GM04503 (cell line): ENCODE data around the gene GABRB1.
"Not testable (repeated sequence)": the region's sequence is repeated elsewhere in the genome, so short reads cannot be mapped to it uniquely, and the experiment has no call there.

Source experiments
- DNase-seq: peaks from one replicate; pipeline ENCODE4 v3.0.0-alpha.2; 2012; ENCODE audit warnings: low read depth

GABRB1 gene

DNA sequence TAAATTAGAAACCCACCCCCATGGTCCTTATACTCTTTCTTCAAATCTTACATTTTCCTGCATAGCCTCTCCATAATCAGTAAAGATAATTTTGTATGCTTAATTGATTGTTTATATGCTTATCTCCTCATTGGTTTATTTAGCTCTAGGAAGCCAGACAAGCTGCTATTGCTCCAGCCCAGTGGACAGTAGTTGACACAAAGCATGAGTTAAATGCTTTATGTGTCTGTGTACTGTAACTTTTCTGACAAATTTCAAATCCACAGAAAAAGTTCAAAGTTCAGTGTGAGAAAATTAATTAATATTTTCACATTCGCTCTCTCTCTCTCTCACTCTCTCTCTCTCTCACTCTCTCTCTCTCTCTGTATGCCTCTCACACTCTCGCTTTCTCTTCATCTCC, 181.7 kb downstream of the GABRB1 start:
- no peak for DNase-seq

DNA sequence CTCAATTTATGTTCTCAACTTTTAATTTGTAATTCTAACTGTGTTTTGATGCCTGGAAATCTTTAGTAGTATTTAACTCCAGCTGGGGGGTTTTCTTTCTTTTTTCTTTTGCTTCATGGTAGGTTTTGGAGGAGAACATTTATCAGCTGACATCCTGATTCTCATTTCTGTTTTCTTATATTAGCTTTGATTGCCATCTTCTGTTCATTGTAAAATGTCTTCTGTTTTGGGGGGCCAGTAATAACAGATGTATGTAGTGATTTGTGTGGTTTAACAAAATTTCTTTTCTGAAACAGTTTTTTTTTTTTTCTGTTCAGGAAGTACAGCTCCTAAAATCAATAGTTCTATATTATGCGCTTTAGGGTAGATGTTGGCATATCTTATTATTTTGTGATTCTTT, 182.2 kb downstream of the GABRB1 start:
- DNase-seq, result no peak

DNA sequence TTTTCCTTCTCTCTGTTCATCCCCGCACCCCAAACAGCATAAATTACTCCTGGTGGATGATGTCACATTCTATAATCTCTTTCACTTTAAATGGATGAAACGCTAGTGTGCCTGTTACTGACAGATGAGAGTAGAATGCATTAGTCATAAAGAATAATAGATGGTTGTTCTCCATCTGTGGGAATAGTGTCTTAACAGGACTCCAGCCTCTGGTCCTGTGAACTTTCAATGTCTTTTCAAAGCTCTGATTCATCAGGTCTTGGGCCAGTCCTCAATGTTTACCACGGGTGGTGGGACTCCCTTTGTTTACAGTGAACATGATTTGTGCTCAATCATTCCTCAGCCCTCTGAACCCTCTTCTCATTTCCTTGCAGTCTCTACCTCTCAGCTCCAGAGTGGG, 182.6 kb downstream of the GABRB1 start:
- peak; percentile 51 for DNase-seq

DNA sequence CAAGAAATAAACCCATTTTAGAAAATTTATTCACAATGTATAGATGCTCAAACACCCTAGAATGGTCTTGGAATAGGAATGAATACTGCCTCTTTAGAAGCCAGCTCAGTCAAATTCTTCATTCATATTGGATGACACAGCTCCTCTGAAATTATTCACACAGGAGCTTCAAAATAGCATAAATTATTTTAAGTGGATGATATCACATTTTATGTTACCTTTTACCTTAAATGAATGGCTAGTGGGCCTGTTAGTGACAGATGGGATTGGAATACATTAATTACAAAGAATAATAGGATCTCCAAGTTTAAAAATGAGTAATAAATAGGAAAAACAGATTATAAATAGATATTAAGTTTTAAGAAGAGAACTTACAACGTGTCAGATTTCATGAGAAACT, 184.4 kb downstream of the GABRB1 start:
- DNase-seq, result no peak

DNA sequence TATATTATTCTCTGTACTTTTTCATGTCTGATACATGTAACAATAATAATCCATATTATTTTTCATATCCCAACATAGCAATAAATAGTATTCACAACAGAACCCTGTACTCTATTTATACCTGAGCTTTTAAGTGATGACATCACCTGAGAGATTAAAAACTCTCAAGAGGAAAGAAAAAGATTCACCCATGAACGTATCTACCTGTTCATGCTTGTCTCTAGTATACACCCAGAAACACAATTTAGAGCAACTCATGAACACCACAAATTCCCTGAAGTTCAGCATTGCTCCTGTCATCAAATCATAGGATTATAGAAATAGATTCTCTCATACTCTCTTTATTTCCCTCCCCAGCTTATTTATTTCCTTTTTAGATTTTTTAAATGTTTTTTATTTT, 185.9 kb downstream of the GABRB1 start:
- DNase-seq, result no peak

DNA sequence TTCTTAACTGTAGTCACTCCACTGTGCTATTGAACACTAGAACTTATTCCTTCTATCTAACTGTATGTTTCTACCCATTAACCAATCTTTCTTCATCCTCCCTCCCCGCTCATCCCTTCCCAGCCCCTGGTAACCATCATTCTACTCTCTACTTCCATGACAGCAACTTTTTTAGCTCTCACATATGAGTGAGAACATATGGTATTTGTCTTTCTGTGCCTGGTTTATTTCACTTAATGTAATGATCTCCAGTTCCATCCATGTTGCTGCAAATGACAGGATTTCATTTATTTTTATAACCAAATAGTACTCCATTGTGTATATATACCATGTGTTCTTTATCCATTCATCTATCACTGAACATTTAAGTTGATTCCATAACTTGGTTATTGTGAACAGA, 186.5 kb downstream of the GABRB1 start:
- no peak for DNase-seq

DNA sequence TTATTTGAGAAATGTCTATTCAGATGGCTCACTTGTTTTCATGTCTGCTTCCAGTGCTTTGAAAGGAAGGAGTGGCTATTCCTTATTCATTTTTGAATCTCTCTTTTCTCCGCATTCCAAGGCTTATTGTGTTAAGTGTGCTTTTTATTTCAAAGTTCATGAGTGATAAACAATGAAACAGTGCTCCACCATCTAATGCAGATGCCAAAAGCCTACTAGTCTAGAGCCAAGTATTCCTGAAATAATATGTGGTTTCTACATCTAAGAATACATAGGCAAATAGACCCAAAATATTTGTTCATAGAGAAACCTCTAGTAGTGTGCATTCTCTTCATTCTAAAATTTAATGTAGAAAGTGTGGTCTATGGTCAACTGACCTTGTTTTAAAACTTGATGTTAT, 187.3 kb downstream of the GABRB1 start:
- DNase-seq, result no peak

DNA sequence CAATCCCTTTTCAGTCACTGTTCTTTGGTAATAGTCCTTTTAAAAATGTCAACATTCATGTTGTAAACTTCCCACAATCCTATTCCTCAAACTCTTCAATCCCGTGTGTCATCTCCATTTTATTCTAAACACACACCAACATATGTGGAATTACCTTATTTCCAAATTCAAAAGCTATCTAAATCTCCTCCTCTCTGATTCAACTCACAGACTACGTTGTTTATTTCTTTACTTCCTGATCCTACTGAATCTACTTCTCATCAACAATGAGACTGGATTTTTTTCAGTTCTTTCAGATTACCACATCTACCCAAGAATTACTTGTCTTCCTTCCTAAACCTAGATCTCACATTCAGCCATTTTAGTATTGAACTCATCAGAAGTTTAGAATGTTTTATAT, 188.2 kb downstream of the GABRB1 start:
- DNase-seq, result no peak

DNA sequence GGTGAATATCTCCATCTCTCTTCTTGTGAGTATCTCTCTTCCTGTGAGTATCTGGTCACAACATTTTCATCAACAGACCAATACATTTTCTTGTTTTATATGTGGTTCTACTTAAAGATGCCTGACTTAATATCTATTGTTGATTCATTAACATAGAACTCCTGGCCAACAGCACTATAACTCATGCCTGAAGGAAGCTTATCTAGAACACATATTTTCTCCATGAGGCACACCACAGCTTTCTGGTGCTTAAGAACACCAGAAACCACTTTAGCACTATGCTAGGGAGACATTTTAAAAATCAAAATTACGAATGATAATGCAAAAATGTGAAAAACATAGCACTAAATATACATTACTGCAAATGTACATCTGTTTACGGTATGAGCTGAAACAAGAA, 190.4 kb downstream of the GABRB1 start:
- DNase-seq, result peak; percentile 8

DNA sequence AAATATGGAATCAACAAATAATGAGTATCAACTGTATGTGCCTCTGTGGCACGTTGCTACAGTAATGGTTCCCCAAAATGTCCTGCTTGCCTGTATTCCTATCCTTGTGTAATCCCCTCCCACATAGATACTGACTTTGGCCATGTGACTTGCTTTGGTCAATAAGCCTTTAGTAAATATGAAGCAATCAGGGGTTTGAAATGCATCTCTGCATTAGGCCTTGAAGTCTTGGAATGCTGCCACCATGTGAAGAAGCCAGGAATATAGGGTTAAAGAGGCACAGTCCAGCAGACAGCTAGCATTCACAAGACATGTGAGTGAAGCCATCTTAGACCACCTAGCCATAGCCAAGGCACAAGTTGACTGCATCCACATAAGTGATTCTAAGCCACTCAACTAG, 190.9 kb downstream of the GABRB1 start:
- no peak for DNase-seq

DNA sequence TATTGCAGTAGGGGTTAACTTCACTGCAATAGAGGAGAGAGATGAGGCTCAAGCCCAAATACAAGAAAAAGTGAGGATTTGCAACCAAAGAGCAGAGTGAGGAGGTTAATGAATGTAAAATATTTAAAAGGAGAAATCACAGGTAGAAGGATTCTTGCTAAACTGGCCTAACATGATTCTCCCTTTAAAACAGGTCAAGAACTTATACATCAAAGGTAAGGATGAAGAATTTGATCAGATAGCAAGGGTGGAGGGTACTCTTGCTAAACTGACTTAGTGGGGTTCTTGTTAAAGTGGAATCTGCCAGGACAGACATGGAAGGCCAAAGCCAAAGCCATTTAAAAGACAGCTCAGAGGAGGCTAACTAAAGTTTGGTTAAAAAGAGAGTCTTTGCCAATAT, 193.0 kb downstream of the GABRB1 start:
- no peak for DNase-seq

DNA sequence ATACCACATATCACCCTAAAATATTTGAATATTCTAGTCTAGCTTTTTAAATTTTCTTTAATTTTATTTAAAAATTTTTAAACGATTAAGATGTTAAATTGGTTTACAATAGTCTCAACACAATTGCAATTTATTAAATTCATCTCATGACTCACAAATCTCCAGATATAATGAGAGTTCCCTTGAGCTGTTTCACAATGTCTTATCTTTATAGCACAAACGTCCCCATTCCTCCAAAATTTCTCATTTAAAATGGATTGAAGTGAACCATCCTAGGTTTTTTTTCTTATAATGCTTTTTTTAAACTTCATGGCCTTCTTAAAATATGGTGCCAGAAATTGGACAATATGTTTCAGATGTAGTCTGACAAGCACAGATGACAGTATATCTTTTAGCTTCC, 204.4 kb downstream of the GABRB1 start:
- no peak for DNase-seq

DNA sequence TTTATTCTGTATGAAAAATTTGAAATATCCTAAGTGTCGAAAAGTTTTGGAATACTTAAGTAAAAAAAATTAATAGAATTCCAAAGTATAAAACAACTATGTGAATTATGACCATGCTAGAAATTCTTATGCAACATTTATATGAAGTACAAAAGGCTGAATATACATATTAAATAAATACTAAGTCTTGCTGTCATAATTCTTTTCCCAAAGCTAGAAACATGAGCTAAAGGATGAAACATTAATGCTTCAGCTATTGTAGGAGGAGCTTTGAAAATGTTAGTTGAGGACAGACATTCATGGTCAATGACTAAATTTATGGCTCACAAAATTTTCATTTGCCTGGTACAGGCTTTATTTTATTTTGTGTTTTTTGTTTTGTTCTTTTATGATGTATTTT, 207.3 kb downstream of the GABRB1 start:
- no peak for DNase-seq

DNA sequence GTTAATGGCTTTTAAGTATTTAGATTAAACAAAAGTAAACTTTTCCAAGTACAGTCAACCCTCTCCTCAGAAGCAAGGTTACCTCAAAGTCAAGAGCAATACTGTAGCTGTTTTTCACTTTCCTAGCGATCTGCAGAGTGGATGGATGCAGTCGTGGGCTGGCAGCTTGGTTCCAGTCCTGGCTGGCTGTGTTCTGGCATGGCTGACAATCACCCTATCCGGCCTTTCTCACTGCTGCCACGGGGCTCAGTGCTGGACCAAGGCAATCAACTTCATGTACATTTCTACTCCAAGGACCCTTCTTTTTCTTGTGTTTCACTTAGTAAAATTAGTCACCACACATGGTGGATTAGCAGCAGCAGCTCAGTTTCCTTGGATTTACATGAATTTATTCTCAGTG, 208.3 kb downstream of the GABRB1 start:
- DNase-seq, result no peak

DNA sequence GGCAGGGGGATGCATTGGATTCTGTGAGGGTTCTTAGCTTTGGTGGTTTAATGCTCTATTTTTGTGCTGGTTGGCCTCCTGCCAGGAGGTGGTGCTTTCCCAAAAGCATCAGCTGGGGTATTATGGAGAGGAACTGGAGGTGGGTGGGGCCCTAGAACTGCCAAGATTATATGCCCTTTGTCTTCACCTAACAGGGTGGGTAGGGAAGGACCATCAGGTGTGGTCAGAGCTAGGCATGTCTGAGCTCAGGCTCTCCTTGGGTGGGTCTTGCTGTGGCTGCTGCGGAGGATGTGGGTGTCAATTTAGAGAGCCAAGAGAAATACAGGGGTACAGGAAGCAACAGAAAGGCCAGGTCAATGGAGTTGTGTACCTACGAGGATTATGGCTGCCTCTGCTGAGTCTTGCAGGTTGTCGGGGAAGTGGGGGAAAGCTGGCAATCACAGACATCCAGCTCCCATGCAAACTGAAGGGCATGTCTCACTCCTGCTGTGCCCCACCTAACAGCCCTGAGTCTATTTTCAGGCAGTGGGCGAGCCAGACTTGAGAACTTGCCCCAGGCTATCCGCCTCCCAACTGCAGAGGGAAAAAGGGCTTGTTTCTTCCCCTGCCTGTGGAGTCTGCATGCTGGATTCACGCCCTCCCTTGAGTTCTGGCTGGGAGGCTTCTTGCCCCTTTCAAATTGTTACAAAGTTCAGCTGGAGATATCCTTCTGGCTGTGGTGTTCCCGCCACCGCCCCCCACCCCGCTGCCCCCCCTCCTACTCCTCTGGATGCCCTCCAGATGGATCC, 220.2 kb downstream of the GABRB1 start:
- no peak for DNase-seq

DNA sequence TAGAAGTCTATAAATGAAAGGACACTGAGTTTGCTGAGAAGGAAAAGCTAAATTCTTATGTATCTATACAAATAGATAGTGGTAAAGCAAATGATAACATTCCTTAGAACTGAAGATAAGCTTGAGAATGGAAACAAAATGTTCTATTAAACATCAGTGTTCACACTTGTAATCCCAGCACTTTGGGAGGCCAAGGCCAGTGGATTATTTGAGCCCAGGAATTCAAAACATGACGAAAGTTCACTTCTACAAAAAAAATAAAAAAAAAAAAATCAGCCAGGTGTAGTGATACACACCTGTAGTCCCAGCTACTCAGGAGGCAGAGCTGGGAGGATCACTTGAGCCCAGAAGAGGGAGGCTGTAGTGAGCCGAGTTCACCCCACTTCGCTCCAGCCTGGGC, 232.4 kb downstream of the GABRB1 start:
- DNase-seq, result no peak

DNA sequence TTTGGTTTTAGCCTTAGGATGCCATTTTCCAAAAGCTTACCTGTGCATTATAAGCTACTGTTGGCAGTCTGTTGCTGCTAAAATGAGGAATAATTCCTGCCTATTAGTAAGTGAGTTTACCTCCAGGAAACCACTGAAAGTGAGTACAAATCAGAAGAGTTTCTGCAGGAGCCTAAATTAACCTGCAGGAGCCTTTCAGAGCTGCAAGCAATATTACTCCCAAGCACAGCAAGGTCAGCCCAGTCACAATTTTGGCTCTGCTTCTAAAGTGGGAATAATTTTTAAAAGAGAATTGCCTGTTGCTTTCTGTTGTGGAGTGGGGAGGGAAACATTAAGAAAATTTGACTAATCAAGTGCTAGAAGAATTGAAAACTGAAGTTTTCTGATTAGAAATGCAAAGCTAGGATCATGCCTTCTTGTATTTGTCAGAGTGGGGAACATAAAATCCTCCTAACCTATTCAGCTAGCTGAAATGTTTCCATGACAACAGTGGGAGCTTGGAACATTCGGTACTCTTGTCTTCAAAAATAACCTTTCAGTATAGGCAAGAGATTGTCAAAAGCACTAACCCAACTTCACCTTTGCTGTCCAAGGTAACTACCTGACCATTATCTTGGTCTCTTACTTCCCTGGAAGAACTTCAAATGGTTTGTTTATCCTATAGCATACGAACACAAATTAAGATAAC, 239.0 kb downstream of the GABRB1 start:
- DNase-seq, result no peak

DNA sequence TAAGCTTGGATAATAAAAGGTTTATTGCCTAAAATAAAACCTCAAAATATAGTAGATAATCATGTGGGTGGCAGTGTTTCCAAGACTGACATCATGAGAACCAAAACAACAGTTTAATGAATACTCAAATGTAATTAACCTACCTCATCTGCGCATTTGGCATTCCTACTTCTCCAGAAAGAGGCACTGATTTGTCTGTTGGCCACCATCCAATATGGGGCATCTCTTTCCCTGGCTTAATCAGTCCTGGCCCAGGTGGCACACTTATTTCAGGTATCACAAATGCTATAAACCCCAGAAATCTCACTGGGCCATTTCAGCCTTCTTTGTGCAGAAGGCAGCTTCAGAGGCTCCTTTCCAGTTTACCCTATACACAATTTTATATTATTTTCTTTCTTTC, 239.9 kb downstream of the GABRB1 start:
- DNase-seq, result no peak

DNA sequence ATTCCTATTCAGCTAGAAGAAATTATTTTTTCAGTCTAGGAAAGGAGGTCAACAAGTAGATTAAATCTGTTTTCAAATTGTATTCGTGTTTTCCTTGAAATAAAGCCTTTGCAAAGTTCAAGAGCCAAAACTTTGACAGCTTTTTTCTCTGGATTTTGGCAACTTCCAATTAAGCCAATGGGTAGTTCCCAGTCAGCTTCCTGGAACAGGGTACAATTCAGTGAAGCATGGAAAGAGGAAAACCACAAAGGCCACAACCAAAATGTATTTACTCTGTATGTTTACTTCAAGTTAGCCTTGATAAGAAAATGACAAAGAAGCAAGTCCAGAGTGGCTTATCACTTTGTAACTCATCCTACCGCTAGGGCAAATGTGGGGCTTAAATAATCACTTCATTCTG, 243.5 kb downstream of the GABRB1 start:
- DNase-seq, result no peak

DNA sequence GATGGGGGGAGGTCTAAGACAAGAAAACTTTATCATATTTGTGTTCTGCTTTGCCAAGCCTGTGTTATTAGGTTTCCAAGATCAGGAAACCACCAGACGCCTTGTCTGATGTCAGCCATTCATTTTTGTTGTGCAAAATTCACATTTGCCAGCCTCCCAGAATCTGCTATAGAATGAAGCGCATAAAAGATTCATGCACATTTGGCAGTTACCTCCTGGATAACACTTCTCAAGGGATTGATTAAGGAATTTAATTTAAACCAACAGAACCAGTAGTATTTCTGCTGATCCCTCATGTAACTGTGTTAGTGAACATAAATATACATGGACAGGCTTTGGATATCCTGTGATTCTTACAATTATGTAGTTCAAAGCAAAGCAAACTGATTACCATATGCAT, 244.2 kb downstream of the GABRB1 start:
- no peak for DNase-seq

DNA sequence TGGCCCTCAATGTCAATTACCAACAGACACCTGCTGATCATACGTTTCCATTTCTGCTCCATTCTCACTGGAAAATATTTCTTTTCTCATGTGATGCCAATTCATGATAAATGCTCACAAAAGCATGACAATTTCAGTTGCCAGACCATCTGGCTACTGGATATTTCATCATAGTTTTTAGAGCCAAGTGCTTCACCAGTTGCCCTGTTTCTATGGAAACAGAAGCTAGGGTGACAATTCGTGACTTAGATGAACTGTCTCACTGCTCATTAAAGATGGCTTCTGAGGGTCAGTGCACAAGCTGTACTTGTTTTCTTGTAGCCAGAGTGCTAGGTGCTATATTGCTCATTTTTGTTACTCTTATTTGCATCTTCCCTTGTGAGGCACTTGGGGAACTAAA, 247.3 kb downstream of the GABRB1 start:
- DNase-seq, result no peak

DNA sequence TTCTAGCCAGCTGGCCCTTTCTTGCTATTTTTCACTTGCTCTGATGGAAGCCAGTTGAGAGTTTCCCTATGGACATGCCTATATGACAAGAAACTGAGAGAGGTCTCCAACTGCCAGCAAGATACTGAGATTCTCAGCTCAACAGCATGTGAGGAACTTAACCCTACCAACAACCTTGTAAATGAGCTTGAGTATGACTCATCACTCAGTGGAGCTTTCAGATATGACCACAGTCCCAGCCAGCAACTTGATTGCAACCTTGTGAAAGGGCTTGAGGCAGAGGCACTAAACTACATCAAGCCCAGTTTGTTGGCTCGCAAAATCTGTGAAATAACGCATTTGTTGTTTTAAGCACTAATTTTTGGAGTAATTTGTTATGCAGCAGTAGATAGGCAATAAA, 256.4 kb downstream of the GABRB1 start:
- no peak for DNase-seq

DNA sequence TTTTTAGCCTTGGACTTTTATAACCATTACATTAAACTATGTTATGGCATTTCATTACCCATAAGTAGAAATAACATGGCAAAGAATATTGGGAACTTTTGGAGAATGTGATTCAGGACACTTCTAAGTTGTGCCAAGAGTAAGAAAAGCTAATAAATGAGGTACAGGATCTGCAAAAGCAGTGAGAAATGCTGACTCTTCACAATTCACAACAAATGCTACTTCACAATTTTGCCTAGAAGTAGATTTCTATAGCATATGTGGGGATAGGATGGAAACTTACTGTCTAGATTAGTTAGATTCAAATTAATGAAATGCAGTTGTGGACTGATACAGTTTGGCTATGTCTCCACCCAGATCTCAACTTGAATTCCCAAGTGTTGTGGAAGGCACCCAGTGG, 258.4 kb downstream of the GABRB1 start:
- no peak for DNase-seq

DNA sequence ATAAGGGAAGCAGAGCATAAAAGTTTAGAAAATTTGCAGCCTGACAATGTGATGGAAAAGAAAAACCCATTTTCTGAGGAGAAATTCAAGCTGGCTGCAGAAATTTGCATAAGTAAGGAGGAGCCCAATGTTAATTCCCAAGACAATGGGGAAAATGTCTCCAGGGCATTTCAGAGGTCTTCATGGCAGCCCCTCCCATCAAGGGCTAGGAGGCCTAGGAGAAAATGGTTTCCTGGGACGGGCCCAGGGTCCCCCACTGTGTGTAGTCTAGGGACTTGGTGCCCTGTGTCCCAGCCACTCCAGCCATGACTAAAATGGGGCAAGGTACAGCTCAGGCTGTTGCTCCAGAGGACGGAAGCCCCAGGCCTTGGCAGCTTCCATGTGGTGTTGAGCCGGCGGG, 259.5 kb downstream of the GABRB1 start:
- not testable (repeated sequence) for DNase-seq
